ENCODE measurements around the gene GTF2IRD1.

Gene GTF2IRD1

DNA sequence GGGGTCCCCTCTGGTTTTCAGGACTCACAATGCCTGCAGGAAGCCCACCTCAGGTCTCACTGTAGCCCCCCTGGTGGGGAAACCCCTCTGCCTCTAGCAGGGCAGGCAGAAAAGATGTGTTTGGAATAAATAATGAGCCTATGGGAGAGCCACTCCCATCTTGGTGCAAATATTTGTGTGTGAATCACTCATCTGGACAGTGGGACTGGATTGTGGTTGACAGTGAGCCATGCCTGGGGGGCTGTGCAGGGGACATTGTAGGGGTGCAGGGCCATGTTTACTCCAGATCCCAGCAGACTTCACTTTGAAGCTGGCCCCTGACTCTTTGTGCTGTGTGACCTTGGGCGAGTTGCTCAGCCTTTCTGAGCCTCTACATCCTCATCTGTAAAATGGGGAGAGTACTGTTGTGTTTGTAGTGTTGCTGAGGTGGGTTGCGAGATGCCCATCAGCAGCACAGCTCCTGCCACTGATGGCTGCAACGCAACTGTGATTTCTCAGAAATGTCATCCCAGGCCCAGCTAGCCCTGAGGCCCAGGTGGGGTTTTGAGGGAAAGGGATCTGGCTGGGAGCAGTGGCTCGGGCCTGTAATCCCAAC is 20.7 kb downstream of the GTF2IRD1 start:
- FAIRE-seq (no peak), DNase-seq (ENCODE audit: insufficient read length, low spot score) (no peak)
- TF ChIP-seq, protein P1, sequence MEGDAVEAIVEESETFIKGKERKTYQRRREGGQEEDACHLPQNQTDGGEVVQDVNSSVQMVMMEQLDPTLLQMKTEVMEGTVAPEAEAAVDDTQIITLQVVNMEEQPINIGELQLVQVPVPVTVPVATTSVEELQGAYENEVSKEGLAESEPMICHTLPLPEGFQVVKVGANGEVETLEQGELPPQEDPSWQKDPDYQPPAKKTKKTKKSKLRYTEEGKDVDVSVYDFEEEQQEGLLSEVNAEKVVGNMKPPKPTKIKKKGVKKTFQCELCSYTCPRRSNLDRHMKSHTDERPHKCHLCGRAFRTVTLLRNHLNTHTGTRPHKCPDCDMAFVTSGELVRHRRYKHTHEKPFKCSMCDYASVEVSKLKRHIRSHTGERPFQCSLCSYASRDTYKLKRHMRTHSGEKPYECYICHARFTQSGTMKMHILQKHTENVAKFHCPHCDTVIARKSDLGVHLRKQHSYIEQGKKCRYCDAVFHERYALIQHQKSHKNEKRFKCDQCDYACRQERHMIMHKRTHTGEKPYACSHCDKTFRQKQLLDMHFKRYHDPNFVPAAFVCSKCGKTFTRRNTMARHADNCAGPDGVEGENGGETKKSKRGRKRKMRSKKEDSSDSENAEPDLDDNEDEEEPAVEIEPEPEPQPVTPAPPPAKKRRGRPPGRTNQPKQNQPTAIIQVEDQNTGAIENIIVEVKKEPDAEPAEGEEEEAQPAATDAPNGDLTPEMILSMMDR (IDR thresholded peaks at IDR 0.05; ENCODE audit: insufficient read depth, missing control alignments) = no peak

DNA sequence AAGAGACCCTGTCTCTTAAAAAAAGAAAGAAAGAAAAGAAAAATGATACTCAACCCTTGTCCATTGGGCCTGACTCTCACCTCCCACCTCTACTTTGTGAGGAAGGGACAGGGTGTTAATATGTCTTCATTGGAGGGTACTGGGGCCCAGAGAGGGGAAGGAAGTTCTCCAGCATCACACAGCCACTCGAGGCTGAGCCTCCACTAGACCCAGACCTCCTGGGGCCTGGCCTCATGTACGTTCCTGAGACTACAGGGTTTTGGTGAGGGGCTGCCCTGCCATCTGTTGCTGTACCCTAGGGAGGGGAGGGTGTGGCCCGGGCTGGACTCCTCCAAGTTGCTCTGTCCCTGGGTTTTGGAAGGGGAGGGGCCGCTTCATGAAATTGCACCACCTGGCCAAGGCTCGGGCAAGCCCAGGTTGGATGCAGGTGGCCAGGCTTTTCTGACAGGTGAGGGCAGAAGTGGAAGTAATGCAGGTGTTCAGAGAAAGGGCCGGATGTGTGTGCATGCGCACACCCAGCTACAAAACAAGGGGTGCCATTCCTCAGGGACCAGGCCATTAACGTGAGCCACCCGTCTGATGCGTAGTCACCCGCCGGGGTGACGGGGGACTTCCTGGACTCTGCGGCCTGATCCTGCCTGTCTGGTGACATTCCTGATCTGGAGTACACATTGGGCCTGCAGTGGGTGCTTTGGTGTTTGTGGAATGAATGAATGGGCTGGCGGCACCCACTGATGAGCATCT is 21.7 kb downstream of the GTF2IRD1 start:
- no peak for FAIRE-seq
- TF ChIP-seq, protein P1 (IDR thresholded peaks at IDR 0.05; ENCODE audit: insufficient read depth, missing control alignments) = no peak
- no peak for DNase-seq (ENCODE audit: insufficient read length, low spot score)

DNA sequence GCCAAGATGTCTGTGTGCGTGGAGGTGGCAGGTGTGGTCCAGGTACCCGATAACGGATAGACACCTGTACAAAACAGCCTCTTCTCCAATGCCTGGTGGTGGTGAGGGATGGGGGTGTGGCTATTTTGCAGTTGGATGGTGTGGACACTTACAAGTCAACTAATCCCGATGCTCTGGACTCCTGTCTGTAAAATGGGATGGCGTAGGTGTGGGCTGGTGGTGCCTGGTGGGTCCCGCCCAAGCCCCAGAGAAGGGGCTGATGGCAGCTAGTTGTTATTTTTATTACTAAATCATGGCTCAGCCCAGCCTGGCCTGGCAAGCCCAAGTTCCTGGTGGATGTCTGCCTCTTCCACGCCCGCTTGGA is 22.3 kb downstream of the GTF2IRD1 start:
- TF ChIP-seq, protein P1 (IDR thresholded peaks at IDR 0.05; ENCODE audit: insufficient read depth, missing control alignments) = no peak
- no peak for FAIRE-seq
- DNase-seq (ENCODE audit: insufficient read length, low spot score) = no peak

DNA sequence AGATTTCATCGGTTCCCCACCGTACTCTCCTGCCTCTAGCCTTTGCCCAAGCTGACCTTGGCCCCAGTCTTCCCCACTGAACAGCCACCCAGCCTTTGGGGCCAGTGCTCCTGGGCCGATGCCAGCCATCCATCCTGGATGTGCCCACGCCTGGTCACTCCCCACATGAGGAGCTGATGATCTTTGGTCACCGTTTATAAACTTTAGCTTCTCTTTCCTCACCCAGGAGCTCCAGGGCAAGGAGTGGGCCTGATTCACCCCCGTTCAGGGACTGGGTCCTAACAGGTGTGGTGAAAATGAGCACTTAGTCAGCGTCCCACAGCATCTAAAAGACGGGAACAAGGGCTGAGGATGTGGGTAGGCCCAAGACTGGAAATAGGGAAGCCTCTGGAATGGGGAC is 22.9 kb downstream of the GTF2IRD1 start:
- TF ChIP-seq, protein P1 (IDR thresholded peaks at IDR 0.05; ENCODE audit: insufficient read depth, missing control alignments) = no peak
- FAIRE-seq = no peak
- no peak for DNase-seq (ENCODE audit: insufficient read length, low spot score)

DNA sequence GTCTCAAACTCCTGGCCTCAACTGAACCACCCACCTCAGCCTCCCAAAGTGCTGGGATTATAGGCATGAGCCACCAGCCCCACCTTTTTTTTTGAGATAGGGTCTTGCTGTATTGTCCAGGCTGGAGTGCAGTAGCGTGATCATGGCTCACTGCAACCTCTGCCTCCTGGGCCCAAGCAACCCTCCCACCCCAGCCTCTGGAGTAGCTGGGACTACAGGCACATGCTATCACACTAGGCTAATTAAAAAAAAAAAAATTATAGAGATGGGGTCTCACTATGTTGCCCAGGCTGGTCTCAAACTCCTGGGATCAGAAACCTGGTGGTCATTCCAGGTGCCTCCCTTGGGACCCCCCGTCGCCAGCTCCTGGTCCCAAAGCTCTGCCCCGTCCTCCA is 25.0 kb downstream of the GTF2IRD1 start:
- FAIRE-seq (no peak), DNase-seq (ENCODE audit: insufficient read length, low spot score) (no peak)

DNA sequence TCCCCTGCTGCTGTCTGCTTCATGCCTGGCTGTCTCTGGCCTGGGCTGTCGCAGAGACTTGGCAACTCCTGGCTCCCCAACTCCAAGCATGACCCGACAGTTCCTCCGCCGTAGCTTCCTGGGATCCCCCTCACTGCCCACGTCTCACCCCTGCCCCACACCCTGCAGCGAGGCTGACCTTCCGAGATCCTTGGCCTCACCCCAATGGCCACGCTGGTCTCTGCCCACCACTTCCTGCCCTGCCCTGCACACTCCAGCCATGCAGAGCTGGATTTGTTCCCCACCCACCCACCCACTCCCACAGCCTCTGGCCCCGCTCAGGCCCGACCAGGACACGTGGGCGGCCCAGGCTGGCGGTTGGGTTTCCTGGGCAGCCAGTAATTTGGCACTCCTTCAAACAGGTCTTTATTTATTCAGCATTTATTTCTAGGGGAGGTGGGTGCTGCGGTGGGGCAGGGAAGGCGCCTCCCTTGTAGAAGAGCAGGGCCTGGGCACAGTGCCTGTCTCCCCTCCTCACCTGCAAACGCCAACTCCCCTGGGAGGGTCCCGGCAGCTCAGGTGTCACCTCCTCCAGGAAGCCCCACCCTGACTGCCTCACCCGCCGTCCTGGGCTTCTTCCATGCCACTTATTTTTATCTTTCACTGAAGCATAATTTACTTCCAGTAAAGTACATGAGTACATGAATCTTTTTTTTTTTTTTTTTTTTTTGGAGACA is 25.5 kb downstream of the GTF2IRD1 start:
- TF ChIP-seq, protein P1 (IDR thresholded peaks at IDR 0.05; ENCODE audit: insufficient read depth, missing control alignments) = no peak
- FAIRE-seq = no peak

More for the DNA sequence above, 25.0 kb downstream of the GTF2IRD1 start:
- TF ChIP-seq, protein P1 (IDR thresholded peaks at IDR 0.05; ENCODE audit: insufficient read depth, missing control alignments) = no peak

More for the DNA sequence above, 25.5 kb downstream of the GTF2IRD1 start:
- DNase-seq (ENCODE audit: insufficient read length, low spot score) = no peak
